Measurements from ENCODE around the gene MRPL38. TPM values are rescaled to one million over a fixed set of nuclear protein-coding genes. Genes with fewer than 3 reads are reported as not detected.

The MRPL38 gene
- total RNA-seq, 1 experiment from 2014 or later, result 146 TPM

GRCh38 chr17:75875182-75875939 is 29.3 kb downstream of the MRPL38 start:
- no peak for DNase-seq (ENCODE audit: low spot score)
- Mint-ChIP-seq H3K36me3 (no peaks in the 10 kb centered on the region), H3K4me1 (peaks cover 27% of the 10 kb centered on the region), H3K4me3 (no peak overlapping the region), H3K9me3 (no peaks in the 10 kb centered on the region), H3K27me3 (ENCODE audit: low read depth) (peaks cover 33% of the 10 kb centered on the region), H3K27ac (no peak overlapping the region)
- no peak for ATAC-seq
- CTCF ChIA-PET, result interaction anchor here (0.6 to 6.1 kb wide), 22 partner anchors 8 to 307 kb away, joined by 3 to 71 read pairs (median 4); partner anchors contain the start of genes CDK3, TRIM65 and WBP2
- POLR2A ChIA-PET, result interaction anchor here (0.6 to 3.5 kb wide), 2 partner anchors 20 to 22 kb away, joined by 3 to 16 read pairs; partner anchors contain the start of gene WBP2
- no peak for TF ChIP-seq ZNF512 (CRISPR knock-in tag; IDR thresholded peaks at IDR 0.05; ENCODE audit: borderline replicate concordance)
- no peak for TF ChIP-seq FOXP1 (CRISPR knock-in tag; IDR thresholded peaks at IDR 0.05; ENCODE audit: borderline replicate concordance)
- no peak for TF ChIP-seq SMAD3 (CRISPR knock-in tag; IDR thresholded peaks at IDR 0.05; ENCODE audit: borderline replicate concordance)
- TF ChIP-seq ATF2 (CRISPR knock-in tag; IDR thresholded peaks at IDR 0.05; ENCODE audit: borderline replicate concordance, low read depth), result no peak
- TF ChIP-seq ZNF138 (CRISPR knock-in tag; conservative IDR thresholded peaks at IDR 0.05), result no peak
- no peak for TF ChIP-seq ZNF396 (CRISPR knock-in tag; IDR thresholded peaks at IDR 0.05; ENCODE audit: borderline replicate concordance)
- no peak for TF ChIP-seq ZBTB43 (CRISPR knock-in tag; IDR thresholded peaks at IDR 0.05)
- TF ChIP-seq JAZF1 (CRISPR knock-in tag; IDR thresholded peaks at IDR 0.05), result no peak
- no peak for TF ChIP-seq STAT6 (CRISPR knock-in tag; conservative IDR thresholded peaks at IDR 0.05; ENCODE audit: low read depth)
- no peak for TF ChIP-seq ZNF232 (CRISPR knock-in tag; IDR thresholded peaks at IDR 0.05)
- no peak for TF ChIP-seq OVOL2 (CRISPR knock-in tag; IDR thresholded peaks at IDR 0.05; ENCODE audit: borderline replicate concordance)
- no peak for TF ChIP-seq NFYB (CRISPR knock-in tag; conservative IDR thresholded peaks at IDR 0.05; ENCODE audit: low read depth)
- TF ChIP-seq USF1 (CRISPR knock-in tag; IDR thresholded peaks at IDR 0.05), result no peak
- TF ChIP-seq ATF6 (CRISPR knock-in tag; IDR thresholded peaks at IDR 0.05), result no peak
- TF ChIP-seq HMGA2 (CRISPR knock-in tag; IDR thresholded peaks at IDR 0.05), result no peak
- no peak for TF ChIP-seq ZNF532 (CRISPR knock-in tag; IDR thresholded peaks at IDR 0.05; ENCODE audit: borderline replicate concordance)
- TF ChIP-seq AFF4 (CRISPR knock-in tag; IDR thresholded peaks at IDR 0.05; ENCODE audit: borderline replicate concordance), result no peak
